ENCODE measurements around the gene UTS2. TPM values are rescaled to one million over a fixed set of nuclear protein-coding genes. Genes with fewer than 3 reads are reported as not detected.

UTS2 gene, protein sequence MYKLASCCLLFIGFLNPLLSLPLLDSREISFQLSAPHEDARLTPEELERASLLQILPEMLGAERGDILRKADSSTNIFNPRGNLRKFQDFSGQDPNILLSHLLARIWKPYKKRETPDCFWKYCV
- not detected for total RNA-seq
- long read RNA-seq = 0 reads

DNA sequence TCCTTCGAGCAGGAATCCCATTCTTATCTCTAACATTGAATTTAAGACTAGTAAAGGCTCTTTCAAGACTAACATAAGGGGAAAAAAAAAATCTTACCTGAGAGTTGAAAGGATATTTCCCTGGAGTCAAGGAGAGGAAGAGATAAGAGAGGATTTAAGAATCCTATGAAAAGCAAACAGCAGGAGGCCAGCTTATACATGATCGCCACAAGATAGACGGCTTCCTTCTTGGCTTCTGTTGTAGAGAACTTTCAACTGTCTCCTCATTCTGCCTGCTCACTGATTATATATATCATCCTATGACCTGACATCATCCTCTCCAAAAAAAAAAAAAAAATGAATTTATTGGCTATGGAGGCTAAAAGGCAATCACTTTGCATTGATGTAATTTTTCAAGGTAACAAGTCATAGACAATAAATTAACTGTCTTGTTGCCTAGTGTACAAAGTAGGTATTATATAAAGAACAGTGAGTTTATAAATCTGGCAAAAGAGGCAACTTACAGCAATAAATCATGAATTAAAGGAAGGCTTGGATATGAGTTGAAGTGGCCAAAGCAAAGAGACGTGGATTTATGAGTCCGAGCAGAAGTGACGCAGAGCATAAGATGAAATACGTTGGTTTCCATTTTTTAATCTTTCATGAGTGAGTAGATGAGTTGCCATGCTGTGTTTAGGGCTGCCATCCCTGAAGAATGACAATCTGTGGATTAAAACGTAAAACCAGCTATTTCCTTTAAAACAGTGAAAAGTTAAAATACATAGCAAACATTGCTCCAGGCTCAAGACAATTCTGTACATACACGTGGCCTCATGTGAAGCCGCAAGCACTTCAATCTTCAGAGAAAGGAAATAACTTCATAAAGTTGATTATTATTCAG, at the start of gene UTS2:
UTS2 (minus strand) TSS at position 262 of the 880 bp plus-strand sequence; CDS start at position 200, 62 bp downstream.
- Histone ChIP-seq H3K4me3 (no peak within 1 kb of the TSS), H3K9me3 (no peaks in the 10 kb centered on the region), H3K27me3 (no peaks in the 10 kb centered on the region), H3K36me3 (no peaks in the 10 kb centered on the region), H3K27ac (no peak within 1 kb of the TSS), H3K4me1 (no peaks in the 10 kb centered on the region)
- intact Hi-C loops (cut with DNase I) = no loop called here
- no peak for ATAC-seq
- TF ChIP-seq, protein P1, sequence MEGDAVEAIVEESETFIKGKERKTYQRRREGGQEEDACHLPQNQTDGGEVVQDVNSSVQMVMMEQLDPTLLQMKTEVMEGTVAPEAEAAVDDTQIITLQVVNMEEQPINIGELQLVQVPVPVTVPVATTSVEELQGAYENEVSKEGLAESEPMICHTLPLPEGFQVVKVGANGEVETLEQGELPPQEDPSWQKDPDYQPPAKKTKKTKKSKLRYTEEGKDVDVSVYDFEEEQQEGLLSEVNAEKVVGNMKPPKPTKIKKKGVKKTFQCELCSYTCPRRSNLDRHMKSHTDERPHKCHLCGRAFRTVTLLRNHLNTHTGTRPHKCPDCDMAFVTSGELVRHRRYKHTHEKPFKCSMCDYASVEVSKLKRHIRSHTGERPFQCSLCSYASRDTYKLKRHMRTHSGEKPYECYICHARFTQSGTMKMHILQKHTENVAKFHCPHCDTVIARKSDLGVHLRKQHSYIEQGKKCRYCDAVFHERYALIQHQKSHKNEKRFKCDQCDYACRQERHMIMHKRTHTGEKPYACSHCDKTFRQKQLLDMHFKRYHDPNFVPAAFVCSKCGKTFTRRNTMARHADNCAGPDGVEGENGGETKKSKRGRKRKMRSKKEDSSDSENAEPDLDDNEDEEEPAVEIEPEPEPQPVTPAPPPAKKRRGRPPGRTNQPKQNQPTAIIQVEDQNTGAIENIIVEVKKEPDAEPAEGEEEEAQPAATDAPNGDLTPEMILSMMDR (IDR thresholded peaks at IDR 0.05) = no peak
- DNase-seq = no peak

DNA sequence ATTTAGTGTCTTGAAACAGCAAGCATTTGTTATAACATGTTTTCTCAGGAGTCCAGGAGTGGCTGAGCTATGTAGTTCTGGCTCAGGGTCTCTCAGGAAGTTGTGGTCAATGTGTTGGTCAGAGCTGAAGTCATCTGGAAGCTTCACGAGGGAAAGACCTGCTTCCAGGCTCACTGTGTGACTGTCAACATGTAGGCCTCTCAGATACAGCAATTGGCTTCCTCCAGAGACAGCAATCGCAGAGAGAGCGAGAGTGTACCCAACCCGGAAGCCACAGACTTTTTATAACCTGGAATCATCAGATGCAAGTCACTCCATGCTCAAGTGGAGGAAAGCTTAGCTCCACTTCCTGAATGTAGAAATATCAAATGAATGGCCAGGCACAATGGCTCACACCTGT, 46.9 kb upstream of the UTS2 start:
- Histone ChIP-seq H3K36me3 (no peaks in the 10 kb centered on the region), H3K4me1 (no peaks in the 10 kb centered on the region), H3K27me3 (no peaks in the 10 kb centered on the region), H3K4me3 (no peak overlapping the region), H3K9me3 (no peaks in the 10 kb centered on the region), H3K27ac (no peak overlapping the region)
- no peak for ATAC-seq
- DNase-seq = no peak
- intact Hi-C loops (cut with DNase I) = loop anchor here (5.0 kb wide), 1 partner anchor 232 kb away; no protein-coding TSS in a partner anchor
- TF ChIP-seq, protein P1 (IDR thresholded peaks at IDR 0.05) = no peak

DNA sequence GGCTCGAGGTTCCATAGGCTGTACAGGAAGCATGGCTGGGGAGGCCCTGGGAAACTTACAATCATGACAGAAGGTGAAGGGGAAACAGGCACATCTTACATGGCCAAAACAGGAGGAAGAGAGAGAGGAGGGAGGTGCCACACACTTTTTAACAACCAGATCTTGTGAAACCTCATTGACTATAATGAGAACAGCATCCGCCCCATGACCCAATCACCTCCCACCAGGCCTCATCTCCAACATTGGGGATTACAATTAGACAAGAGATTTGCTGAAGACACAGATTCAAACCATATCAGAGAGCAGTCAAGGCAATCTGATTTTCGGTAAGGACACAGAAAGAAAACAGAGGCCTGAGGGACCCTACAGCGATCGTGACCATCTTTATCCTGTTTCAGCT, 46.1 kb upstream of the UTS2 start:
- DNase-seq = no peak
- H3K4me1 ChIP-seq = no peaks in the 10 kb centered on the region
- no peak for ATAC-seq
- no peaks in the 10 kb centered on the region for H3K9me3 ChIP-seq
- intact Hi-C loops (cut with DNase I) = no loop called here
- H3K36me3 ChIP-seq = no peaks in the 10 kb centered on the region
- TF ChIP-seq, protein P1 (IDR thresholded peaks at IDR 0.05) = no peak
- H3K4me3 ChIP-seq = no peak overlapping the region
- no peaks in the 10 kb centered on the region for H3K27me3 ChIP-seq
- H3K27ac ChIP-seq = no peak overlapping the region

DNA sequence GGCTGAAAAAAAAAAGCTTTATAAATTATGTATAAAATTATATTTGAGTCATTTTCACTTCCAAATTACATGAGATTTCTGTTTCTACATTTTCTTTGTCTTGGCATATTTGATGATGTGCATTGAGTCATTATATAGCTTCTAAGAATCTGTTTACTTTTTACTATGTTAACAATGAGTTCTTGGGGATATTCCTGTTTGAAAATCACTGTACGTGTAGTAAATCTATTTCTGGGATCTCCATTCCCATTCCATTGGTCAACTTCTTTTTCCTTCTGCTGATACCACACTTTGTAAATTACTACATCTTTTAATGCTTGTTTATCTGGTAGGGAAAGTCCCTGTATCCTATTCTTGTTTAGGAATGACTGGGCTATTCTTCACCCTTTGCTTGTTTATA, 44.1 kb upstream of the UTS2 start:
- no peaks in the 10 kb centered on the region for H3K4me1 ChIP-seq
- H3K36me3 ChIP-seq = no peaks in the 10 kb centered on the region
- TF ChIP-seq, protein P1 (IDR thresholded peaks at IDR 0.05) = no peak
- H3K27me3 ChIP-seq = no peaks in the 10 kb centered on the region
- no peak for ATAC-seq
- H3K9me3 ChIP-seq = no peaks in the 10 kb centered on the region
- DNase-seq = no peak
- no peak overlapping the region for H3K4me3 ChIP-seq
- H3K27ac ChIP-seq = no peak overlapping the region
- intact Hi-C loops (cut with DNase I) = no loop called here

DNA sequence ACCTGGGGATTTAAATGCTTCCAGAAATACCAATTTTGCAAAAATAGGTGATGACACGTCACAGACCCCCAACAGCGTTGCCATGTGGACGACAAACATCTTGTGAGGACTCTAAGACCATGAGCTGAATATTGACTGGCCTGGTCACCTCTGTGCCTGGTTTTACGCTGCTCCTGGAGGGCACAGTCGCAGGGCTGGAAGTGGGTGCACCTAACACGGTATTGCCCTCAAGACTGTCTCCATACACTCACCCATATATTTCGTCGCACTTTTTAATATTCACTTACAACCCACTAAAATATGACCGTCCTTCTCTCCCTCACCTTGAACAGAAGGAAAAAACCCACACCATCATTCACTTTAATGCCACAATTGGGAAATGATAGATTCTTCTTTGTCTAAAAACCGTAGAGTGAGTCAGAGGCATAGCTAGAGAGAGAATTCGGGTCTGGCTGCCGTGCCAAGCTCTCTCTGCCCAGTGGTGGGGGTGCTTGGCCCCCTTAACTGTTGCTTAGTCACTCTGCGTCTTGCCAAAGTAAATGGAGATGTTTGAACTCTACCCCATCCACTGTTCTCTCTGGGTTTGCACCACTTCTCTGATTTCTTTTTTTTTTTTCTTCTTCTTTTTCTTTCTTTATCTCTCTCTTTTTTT, 40.8 kb upstream of the UTS2 start:
- ATAC-seq = no peak
- no peaks in the 10 kb centered on the region for H3K27me3 ChIP-seq
- intact Hi-C loops (cut with DNase I) = no loop called here
- no peaks in the 10 kb centered on the region for H3K4me1 ChIP-seq
- H3K4me3 ChIP-seq = no peak overlapping the region
- no peaks in the 10 kb centered on the region for H3K9me3 ChIP-seq
- TF ChIP-seq, protein P1 (IDR thresholded peaks at IDR 0.05) = no peak
- no peaks in the 10 kb centered on the region for H3K36me3 ChIP-seq
- DNase-seq = no peak
- H3K27ac ChIP-seq = no peak overlapping the region

Measured in upper lobe of right lung (tissue), 1 donor.